Sigmoid colon (tissue), 7 donors: Measurements from ENCODE around the gene SNX27. TPM values are rescaled to one million over a fixed set of nuclear protein-coding genes. Genes with fewer than 3 reads are reported as not detected.

Experiments
- DNase-seq: peaks from one replicate; pipeline ENCODE4 v3.0.0-alpha.2; 2019
- H3K27ac ChIP-seq, 4 donors: fragments of 200-600 bp; sonication (generic); one replicate each; pipeline ENCODE4 v1.5.1; 2016 to 2019; ENCODE audit warnings: mild to moderate bottlenecking in 1 of 4
- H3K27me3 ChIP-seq, 3 donors: fragments of 200-600 bp; sonication (generic); one replicate each; pipeline ENCODE4 v1.5.1; 2019; ENCODE audit warnings: mild to moderate bottlenecking in 1 of 3
- H3K36me3 ChIP-seq, 4 donors: fragments of 200-600 bp; sonication (generic); one replicate each; pipeline ENCODE4 v1.5.1; 2016 to 2019
- H3K4me1 ChIP-seq, 4 donors: fragments of 200-600 bp; sonication (generic); one replicate each; pipeline ENCODE4 v1.5.1; 2017 to 2019
- H3K4me3 ChIP-seq, 4 donors: fragments of 200-600 bp; sonication (generic); one replicate each; pipeline ENCODE4 v1.5.1; 2017 to 2019; ENCODE audit warnings: mild to moderate bottlenecking in 2 of 4, moderate library complexity in 1 of 4
- H3K9me3 ChIP-seq, 4 donors: fragments of 200-600 bp in 3 of 4; sonication (generic) in 3 of 4; one replicate each; pipeline versions ENCODE4 v1.5.1 to v1.6.1; 2013 to 2019
- EP300 ChIP-seq, 4 donors: sonication (generic); formaldehyde crosslinking; IDR thresholded peaks; one replicate each; pipeline ENCODE4 v1.6.1; 2017; ENCODE audit warnings: antibody characterized with exemption in 4 of 4
- POLR2A ChIP-seq, 2 donors: fragments of 450-650 bp; IDR thresholded peaks; one replicate each; pipeline ENCODE4 v1.6.1; 2016; ENCODE audit warnings: antibody characterized with exemption in 2 of 2, mild to moderate bottlenecking in 2 of 2, moderate library complexity in 2 of 2
- POLR2AphosphoS5 ChIP-seq, 4 donors: sonication (generic); formaldehyde crosslinking; IDR thresholded peaks; one replicate each; pipeline ENCODE4 v1.6.1; 2017; ENCODE audit warnings: antibody characterized with exemption in 4 of 4
- WGBS, 2 donors: extraction: QIAGEN DNeasy Blood & Tissue Kit; methylation state at CpG; one replicate each; pipeline ENCODE4 v1.1.7; 2013; 5-methylcytosine and 5-hydroxymethylcytosine counted together
- intact Hi-C: fragments of 100-400 bp; cut with DNase I; formaldehyde crosslinking; loops from one replicate; pipeline ENCODE4 v1.15.1; 2023
- polyA plus RNA-seq, 3 donors: library from polyadenylated mRNA; stranded (reverse); fragments of 200-250 nt; gene quantifications; one replicate each; pipeline ENCODE4 v1.2.3, GENCODE V29; 2013
- total RNA-seq, 4 donors: library from RNA; depleted of rRNA; stranded (reverse); fragments of >200 nt; gene quantifications; one replicate each; pipeline ENCODE4 v1.1.0, GENCODE V29; 2016
- TF ChIP-seq, protein P1 (sequence below), 4 experiments: fragments of 450-650 bp in 3 of 4; fragments of 200-600 bp in 1 of 4; IDR thresholded peaks; one replicate each; pipeline ENCODE4 v1.5.1; 2016 to 2019; ENCODE audit warnings: antibody characterized with exemption in 4 of 4, mild to moderate bottlenecking in 3 of 4, moderate library complexity in 2 of 4
- donor health status: healthy with polysubstance abuse.
- donor health status: Bipolar disorder and iron deficiency.
- donor health status: healthy.

Gene SNX27
- total and polyA plus RNA-seq, 7 donors, result 3.6 to 59.0 (median 49.0) TPM

DNA sequence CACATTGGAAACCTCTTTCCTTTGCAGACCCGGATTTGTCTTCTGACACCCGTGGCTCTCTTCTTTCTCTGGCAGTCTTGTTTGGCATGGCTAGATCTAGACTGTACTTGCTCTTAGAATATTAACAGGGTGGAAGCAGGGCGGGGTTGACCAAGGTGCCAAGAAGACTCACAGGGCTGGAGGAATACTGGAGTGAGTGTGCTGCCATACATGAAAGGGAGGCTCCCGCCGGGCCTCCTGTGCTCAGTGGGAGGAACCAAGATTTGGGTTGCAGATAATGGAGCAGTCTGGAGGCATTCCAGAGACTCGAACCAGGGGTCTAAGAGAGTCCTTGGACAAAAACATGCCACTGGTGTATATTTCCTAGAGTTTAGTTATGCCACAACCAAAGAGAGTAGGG, 27.6 kb upstream of the SNX27 start:
- Histone ChIP-seq H3K27me3 (no peaks in the 10 kb centered on the region), H3K9me3 (no peaks in the 10 kb centered on the region), H3K4me1 (peaks cover 0 to 6% (median 0%) of the 10 kb centered on the region in 4 donors), H3K36me3 (peaks cover 8 to 33% (median 22%) of the 10 kb centered on the region in 4 donors), H3K27ac (no peak overlapping the region), H3K4me3 (no peak overlapping the region)
- DNase-seq, result no peak
- intact Hi-C loops, result no loop called here
- 33 to 74% methylated on average over 6 of the region's 6 CpGs for WGBS, 2 donors
- TF ChIP-seq, protein P1, sequence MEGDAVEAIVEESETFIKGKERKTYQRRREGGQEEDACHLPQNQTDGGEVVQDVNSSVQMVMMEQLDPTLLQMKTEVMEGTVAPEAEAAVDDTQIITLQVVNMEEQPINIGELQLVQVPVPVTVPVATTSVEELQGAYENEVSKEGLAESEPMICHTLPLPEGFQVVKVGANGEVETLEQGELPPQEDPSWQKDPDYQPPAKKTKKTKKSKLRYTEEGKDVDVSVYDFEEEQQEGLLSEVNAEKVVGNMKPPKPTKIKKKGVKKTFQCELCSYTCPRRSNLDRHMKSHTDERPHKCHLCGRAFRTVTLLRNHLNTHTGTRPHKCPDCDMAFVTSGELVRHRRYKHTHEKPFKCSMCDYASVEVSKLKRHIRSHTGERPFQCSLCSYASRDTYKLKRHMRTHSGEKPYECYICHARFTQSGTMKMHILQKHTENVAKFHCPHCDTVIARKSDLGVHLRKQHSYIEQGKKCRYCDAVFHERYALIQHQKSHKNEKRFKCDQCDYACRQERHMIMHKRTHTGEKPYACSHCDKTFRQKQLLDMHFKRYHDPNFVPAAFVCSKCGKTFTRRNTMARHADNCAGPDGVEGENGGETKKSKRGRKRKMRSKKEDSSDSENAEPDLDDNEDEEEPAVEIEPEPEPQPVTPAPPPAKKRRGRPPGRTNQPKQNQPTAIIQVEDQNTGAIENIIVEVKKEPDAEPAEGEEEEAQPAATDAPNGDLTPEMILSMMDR (IDR thresholded peaks at IDR 0.05), result no peak
- TF ChIP-seq POLR2A (IDR thresholded peaks at IDR 0.05) (no peak), EP300 (IDR thresholded peaks at IDR 0.05) (no peak), POLR2AphosphoS5 (IDR thresholded peaks at IDR 0.05) (no peak)

DNA sequence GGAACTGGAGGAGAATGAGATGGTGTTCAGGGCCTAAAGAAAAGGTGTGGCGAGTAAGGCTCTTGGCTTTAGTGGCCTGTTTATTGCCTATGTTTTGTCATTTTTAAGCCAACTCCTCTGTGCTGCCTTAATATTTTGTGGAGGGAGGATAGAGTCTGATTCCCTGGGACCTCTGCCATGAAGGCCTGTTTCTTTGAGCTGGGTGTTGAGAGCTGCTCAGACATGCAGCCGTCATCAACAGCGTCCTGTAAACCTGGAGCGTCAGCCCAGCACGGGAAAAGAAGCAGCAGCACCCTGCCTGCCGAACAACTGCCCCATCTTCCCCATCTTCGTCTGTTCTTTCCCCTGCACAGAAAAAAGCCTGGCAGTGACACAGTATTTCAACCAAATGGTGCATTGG, 27.1 kb upstream of the SNX27 start:
- Histone ChIP-seq H3K4me1 (peaks cover 0 to 6% (median 0%) of the 10 kb centered on the region in 4 donors), H3K4me3 (no peak overlapping the region), H3K27ac (peak overlapping the region in 1 of 4 donors; percentile 28), H3K36me3 (peaks cover 3 to 28% (median 17%) of the 10 kb centered on the region in 4 donors), H3K27me3 (no peaks in the 10 kb centered on the region), H3K9me3 (no peaks in the 10 kb centered on the region)
- 81 to 85% methylated on average over 7 of the region's 7 CpGs for WGBS, 2 donors
- no peak for TF ChIP-seq EP300 (IDR thresholded peaks at IDR 0.05)
- TF ChIP-seq POLR2A (IDR thresholded peaks at IDR 0.05), result no peak
- TF ChIP-seq POLR2AphosphoS5 (IDR thresholded peaks at IDR 0.05), result no peak
- TF ChIP-seq, protein P1 (IDR thresholded peaks at IDR 0.05), result no peak
- intact Hi-C loops, result no loop called here
- DNase-seq, result no peak

DNA sequence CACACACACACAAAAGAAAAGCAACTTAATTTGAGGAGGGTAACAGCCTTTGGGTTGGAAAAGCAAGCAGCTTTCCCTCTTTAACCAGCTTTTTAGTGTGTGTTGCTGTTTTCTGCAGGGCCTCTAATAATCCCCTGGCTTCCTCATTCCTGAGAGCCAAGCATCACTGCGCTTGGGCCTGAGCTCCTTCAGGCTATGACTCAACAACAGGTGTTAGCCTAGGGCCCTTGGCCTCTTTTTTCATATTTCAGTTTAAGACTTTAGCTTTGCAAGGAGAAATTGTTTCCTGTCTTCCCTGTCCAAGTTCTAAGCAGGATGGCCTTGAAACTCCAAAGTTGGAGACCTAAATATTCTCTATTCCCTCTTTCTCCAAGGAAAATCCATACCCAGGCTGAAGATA, 26.2 kb upstream of the SNX27 start:
- Histone ChIP-seq H3K36me3 (peaks cover 0 to 19% (median 14%) of the 10 kb centered on the region in 4 donors), H3K9me3 (no peaks in the 10 kb centered on the region), H3K4me3 (no peak overlapping the region), H3K4me1 (peaks cover 0 to 6% (median 0%) of the 10 kb centered on the region in 4 donors), H3K27ac (peak overlapping the region in 1 of 4 donors; percentile 28), H3K27me3 (no peaks in the 10 kb centered on the region)
- intact Hi-C loops, result no loop called here
- no peak for TF ChIP-seq POLR2A (IDR thresholded peaks at IDR 0.05)
- 0 to 36% methylated on average over 1 of the region's 1 CpG for WGBS, 2 donors
- no peak for DNase-seq

DNA sequence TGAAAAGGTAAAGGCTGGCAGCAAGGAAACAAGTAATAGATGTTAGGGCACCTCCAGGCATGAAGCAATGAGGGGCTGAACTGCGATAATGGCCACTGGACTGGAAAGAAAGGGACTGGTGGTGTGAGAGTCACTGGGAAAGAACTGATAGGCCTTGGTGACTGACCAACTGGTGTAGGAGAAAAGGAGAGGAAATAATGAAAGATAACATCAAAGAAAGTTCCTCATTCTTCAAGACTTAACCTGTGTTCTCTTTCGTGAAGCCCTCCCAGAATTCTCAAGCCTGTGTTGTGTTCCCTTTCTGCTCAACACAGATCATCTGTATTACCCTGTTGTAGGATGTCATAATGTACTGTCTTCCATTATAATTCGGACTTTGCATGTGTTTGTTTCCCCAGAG, 20.9 kb upstream of the SNX27 start:
- intact Hi-C loops, result no loop called here

DNA sequence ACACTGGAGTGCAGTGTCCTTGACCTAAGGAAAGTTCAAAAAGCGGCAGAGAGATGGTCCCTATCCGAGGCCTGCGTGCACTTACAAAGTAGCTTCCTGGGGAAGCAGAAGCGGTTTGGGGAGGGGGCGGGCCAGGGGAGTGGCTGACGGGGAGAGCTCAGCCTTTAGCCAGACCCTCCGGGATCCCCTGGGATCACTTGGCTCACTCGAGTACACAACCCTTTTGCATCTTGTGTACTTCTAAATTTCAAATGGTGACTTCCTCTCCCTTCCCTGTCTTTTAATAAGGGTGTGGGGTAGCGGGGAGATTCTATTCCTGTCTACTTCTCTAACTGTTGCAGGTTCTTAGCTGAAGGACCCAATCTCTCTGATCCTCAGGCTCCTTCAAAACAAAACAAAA, 18.1 kb upstream of the SNX27 start:
- intact Hi-C loops, result loop anchor here (1.0 kb wide), 1 partner anchor 142 kb away; no protein-coding TSS in a partner anchor
- TF ChIP-seq POLR2A (IDR thresholded peaks at IDR 0.05), result no peak
- no peak for TF ChIP-seq POLR2AphosphoS5 (IDR thresholded peaks at IDR 0.05)
- TF ChIP-seq EP300 (IDR thresholded peaks at IDR 0.05), result no peak
- TF ChIP-seq, protein P1 (IDR thresholded peaks at IDR 0.05), result no peak
- peak overlapping the region in 1 of 4 donors; percentile 11 for H3K4me3 ChIP-seq
- no peak overlapping the region for H3K27ac ChIP-seq
- 34 to 54% methylated on average over 9 of the region's 9 CpGs for WGBS, 2 donors
- no peak for DNase-seq
- no peaks in the 10 kb centered on the region for H3K9me3 ChIP-seq
- no peaks in the 10 kb centered on the region for H3K27me3 ChIP-seq
- no peaks in the 10 kb centered on the region for H3K36me3 ChIP-seq
- H3K4me1 ChIP-seq, result no peaks in the 10 kb centered on the region

More for the DNA sequence above, 20.9 kb upstream of the SNX27 start:
- 84 to 91% methylated on average over 3 of the region's 3 CpGs for WGBS, 2 donors
- H3K4me1 ChIP-seq, result no peaks in the 10 kb centered on the region
- no peak for TF ChIP-seq EP300 (IDR thresholded peaks at IDR 0.05)
- no peak for TF ChIP-seq POLR2AphosphoS5 (IDR thresholded peaks at IDR 0.05)
- no peak for TF ChIP-seq POLR2A (IDR thresholded peaks at IDR 0.05)
- TF ChIP-seq, protein P1 (IDR thresholded peaks at IDR 0.05), result no peak
- no peak overlapping the region for H3K27ac ChIP-seq
- no peak for DNase-seq
- no peak overlapping the region for H3K4me3 ChIP-seq
- H3K9me3 ChIP-seq, result no peaks in the 10 kb centered on the region
- no peaks in the 10 kb centered on the region for H3K27me3 ChIP-seq
- H3K36me3 ChIP-seq, result no peaks in the 10 kb centered on the region
